ENCODE data around the gene HIVEP3.
A peak's percentile ranks its signal among the peaks of the same experiment; 100 is the strongest.
"Not testable (repeated sequence)": the region's sequence is repeated elsewhere in the genome, so short reads cannot be mapped to it uniquely, and the experiment has no call there.

The HIVEP3 gene

DNA sequence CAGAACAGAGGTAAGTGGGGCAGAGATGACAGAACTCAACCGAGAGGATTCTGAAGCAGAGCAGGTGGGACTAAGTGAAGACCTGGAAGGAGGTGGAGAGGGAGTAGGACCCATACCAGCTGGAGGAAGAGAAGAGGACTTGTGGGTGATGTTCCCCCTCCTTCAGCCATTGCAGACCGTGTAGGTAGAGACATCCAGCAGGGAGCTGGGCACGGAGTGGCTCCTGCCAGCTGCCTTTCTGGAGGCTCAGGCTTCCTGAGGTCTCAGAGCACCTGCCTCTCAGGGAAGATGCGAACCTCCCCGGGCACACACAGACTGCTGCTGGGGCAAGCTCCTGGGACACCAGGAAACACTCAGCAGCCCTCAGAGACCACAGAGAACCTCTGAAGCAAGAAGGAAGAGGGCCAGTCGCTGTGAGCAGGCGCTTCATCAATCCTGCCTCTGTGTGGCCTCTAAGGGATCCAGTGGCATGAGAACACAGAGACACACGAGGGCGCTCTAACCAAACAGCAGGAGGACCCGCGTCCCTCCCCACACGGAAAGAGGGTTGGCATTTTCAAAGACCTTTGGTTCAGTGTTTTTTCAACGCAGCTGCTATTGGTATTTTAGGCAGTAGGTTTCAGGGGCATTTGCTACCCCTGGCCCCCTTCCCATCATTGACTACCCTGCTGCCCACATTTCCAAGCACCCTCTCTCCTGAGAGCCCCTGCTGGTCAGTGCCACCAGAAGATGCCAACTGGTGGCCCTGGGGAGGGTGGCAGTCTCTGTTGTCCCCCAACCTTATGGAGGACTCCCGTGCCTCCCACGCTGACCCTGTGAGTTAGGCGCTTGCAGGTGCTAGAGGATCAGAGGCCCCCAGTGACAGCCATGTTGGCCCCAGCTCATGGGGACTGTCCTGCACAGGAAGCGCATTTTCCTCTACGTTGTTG lies 344.7 kb downstream of the HIVEP3 start:
- DNase-seq, result peak; percentile 70

DNA sequence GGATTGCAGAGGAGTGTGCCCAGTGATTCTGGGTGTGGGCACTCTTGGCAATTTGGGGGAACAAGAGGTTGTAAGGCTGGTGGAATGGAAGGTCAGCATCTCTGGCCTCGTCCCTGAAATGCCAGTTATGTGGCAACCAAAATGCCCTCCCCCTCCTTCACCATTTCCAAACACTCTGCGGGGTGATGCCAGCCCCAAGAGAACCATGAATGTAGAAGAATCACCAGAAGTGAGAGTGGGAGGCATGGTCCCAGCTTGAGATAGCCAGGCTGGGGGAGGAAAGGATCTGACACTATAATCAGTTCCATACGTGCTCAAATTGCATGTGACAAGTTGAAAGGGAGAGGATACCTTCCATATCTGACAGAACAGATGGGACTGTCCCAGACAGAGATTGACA lies 345.5 kb downstream of the HIVEP3 start:
- no peak for DNase-seq

DNA sequence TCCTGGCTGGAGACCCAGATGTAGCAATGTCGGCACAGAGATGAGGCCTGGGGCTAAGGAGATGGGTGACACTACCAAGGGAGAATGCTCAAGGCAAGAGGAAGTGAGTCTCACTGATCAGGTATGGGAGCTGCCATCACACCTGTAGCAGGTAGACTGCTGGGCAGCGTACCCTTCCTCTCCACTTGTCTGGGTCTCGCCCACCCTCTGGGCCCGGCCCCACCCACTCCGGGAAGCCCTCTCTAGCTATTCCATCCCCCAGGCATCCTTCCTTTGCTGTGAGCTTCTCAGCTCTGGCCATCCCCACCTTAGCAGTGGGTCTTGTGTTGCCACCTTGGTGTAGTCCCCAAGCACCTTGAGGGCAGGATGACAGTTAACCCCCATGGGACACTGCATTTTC lies 346.5 kb downstream of the HIVEP3 start:
- no peak for DNase-seq

DNA sequence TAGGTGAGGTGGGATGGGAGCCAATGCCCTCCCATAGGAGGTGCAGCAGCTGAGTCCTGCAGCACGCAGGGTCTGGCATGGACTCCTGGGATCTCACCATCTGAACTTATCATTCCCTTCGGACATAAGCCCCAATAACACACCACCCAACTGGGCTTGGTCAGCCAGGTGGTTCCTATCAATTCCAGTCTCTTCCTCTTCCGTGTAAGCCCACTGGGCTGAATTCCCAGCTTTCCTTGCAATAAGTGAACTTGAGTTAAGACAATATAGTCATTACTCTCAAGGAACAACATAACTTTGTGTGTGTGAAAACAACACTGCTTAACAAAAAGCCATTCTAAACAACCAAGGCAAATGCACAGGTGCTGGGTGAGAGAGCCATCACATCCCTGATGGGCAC lies 347.7 kb downstream of the HIVEP3 start:
- no peak for DNase-seq

- no peak for DNase-seq
Measured at GRCh38 chr1:41568204-41568603, 350.5 kb downstream of the HIVEP3 start.

- no peak for DNase-seq
Measured at GRCh38 chr1:41566969-41567368, 351.8 kb downstream of the HIVEP3 start.

DNA sequence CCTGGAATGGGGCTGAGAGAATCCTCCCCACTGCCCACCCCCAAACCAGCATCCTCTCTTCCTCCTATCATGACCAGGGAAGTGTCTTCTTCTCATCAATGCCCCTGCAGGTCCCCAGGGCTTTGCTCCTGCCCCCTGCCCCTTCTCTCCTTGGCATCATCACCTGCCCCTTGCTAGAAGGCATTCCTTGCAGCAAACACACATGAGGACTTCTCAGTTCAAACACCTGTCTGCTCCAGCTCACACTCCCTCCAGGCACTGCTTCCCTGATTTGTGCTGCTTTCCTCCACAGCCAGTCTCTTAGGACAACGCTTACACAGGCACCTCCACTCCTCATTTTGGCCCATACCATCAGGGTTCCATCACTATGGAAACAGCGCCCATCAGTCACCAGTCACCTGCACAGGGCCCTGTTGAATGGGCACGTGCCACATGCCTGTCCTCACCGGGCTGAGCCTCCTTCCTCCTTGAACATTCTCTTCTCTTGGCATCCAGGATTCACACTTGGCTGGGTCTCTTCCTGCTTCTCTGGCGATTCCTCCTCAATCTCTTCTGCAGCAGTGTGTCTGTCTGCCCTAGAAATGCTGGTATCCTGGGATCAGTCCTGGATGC lies 352.3 kb downstream of the HIVEP3 start:
- DNase-seq, result no peak

DNA sequence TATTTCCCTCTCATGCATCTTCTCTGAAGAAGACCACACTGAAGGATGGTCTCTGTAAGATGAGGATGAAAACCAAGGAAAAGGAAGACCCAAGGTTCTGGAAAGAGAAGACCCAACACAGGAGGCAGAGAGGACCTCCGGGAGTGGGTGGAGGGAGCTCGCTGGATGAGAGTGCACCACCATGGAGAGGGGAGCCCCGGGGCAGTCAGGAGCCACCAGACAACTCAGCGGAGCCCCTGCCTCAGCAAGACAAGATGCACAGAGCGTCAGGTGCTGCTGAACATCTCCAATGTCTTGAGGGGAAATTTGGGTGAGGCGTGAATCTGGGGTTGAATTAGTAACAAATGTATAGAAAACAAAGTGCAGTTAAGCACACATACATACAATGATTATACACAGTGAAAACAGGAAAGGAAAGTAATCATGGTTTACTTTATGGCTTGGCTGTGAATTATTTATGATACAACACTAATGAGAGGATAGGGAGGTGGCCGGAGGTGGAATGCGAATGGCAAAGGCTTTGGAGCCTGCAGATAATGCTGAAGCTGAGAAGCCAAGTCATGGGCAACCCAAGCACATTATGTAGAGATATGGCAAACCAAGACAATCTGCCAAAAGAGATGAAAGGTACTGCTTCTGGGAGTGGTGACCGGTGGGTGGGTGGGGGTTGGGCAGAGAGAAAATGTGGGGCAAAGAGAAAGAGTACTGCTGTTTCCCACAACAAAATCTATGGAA lies 353.8 kb downstream of the HIVEP3 start:
- DNase-seq, result no peak

GRCh38 chr1:41562328-41562727 lies 356.4 kb downstream of the HIVEP3 start:
- DNase-seq, result no peak

GRCh38 chr1:41560931-41561330 lies 357.8 kb downstream of the HIVEP3 start:
- DNase-seq, result no peak

DNA sequence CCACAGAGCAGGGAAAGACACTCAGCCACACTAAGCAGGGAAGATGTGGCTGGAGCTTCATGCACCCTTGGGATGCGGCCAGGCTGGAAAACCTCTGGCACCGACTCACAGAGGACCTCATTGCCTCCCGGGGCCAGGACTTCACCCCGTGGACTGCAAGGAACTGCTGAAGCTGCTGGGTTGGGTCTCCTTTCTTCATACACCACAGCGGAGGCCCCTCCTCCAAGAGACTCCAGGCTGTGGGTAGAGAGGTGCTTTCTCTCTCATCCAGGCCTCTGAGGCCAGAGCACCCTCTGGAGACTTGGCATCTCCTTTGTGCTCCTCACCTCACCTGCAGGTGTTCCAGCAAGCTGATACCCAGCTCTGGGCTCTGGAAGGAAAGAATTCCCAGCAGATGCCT lies 358.2 kb downstream of the HIVEP3 start:
- DNase-seq, result no peak

DNA sequence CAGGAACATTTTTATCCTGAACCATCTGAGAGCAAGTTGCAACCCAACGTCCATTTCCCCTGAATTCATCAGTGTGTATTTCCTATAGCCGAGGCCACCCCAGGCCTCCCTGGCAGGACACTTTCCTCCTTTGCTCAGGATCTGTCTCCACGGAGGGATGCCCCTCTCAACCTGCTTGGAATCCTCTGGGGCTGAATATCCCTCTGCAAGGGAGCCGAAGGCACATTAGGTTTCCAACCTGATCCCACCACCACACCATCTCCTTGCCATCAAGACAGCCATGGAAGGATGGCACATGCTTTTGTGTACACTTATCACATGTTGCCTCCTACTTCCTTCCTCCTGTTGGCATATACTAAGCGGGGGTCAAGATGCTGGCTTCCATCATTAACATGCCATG lies 359.4 kb downstream of the HIVEP3 start:
- no peak for DNase-seq

- DNase-seq, result no peak
Measured at GRCh38 chr1:41558761-41559171, 360.0 kb downstream of the HIVEP3 start.

DNA sequence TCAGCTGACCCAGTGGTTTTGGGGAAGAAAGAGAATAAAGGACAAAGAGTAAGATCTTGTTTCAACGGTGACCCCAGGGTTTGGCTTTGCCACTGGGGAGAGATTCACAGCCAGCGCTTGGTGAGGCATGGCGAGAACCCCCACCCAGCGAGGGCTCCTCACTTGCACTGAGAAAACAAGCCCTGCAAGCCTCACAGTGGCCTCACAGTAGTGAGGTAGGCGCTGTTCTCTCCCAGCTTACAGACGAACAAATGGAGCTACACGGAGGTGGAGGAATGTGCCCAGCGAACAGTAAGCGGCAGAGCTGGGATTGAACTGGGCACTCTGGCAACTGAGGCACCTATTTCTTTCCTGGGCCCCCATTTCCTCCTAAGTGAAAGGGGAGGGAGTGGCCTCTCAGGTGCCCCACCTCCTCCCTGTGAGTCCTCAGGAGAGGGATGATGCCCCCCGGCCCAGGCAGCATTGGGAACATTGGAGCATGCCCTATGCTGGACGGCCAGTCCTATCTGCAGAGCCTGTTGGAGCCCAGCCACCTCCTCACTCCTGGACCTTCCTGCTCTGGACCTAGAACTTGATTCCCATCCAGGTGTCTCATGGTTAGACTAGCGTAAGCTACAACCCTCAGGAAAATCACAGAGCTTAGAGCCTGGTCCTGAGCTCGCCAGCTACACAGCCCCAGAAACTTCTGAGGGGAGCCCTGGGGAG lies 360.8 kb downstream of the HIVEP3 start:
- DNase-seq, result no peak

DNA sequence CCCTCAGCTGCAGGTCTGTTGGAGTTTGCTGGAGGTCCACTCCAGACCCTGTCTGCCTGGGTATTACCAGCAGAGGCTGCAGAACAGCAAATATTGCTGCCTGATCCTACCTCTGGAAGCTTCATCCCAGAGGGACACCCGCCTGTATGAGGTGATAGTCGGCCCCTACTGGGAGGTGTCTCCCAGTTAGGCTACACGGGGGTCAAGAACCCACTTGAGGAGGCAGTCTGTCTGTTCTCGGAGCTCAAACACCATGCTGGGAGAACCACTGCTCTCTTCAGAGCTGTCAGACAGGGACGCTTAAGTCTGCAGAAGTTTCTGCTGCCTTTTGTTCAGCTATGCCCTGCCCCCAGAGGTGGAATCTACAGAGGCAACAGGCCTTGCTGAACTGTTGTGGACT lies 364.0 kb downstream of the HIVEP3 start:
- not testable (repeated sequence) for DNase-seq

DNA sequence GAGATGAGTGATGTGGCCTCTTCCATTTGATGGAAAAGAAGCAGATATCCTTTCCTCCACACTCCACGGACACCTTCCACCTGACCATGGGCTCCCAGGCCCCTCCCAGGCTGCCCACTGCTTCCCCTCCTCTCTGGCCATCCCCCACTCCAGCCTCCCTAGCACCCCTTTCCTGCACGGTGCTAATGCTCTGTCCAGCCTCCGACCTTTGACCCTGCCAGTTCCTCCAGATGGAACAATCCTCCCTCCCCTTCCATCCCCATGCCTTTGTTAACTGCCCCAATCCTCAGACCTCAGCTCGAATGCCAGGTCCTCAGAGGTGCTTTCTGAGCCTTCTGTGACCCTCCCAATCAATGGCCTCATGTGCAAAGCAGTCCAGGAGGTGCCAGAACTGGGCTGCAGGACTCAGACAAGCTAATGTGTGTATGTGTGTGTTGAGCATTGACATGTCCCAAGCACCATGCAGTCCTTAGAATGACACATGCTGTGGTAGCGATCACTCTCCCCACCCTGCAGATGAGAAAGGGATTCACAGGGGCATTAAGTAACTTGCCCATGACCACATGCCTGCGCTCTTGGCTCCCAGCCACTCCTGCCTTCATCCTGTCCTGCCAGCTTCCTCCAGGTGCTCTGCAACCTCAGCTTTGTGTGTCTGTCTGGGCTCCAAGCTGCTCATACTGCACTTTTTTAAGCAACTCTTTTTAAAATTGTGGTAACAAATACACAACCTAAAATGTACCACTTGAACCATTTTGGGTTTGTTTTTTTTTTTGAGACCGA lies 370.8 kb downstream of the HIVEP3 start:
- DNase-seq, result no peak

- no peak for DNase-seq
Measured at GRCh38 chr1:41547336-41547735, 371.4 kb downstream of the HIVEP3 start.

DNA sequence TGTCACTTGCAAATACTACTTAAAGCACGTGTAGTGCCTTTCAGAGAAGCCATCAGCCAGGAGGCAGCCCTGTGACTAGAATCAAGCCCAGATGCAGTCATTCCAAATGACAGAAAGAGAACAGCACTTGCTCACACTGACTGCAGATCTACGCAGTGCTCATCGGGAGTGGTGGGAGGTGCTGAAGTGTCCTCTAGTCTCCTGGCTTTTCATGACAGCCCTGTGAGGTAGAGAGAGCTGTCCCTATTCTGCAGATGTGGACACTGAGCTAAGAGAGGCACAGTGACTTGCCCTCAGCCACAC lies 371.9 kb downstream of the HIVEP3 start:
- no peak for DNase-seq

- DNase-seq, result no peak
Measured at GRCh38 chr1:41545996-41546832, 372.5 kb downstream of the HIVEP3 start.

- no peak for DNase-seq
Measured at GRCh38 chr1:41542196-41542930, 376.4 kb downstream of the HIVEP3 start.

DNA sequence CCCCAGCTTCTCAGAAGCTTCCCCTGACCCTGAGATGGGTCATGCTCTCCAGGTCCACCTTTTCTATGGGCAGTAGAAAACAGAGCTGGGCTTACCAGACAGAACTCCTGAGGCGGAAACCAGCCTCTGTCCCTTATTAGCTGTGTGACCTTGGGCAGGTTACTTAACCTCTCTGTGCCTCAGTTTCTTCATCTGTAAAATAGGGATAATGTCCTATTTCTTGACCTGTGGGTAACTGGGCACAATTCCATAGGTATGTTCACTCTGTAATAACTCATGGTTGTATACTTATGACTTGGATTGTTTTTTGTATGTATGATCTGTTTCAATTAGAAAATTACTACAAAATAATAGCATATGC lies 377.1 kb downstream of the HIVEP3 start:
- DNase-seq, result no peak
